Ishikawa (cell line): ENCODE results near the gene CLCA2.

Source experiments
- CEBPB ChIP-seq: IDR thresholded peaks from 2 replicates; pipeline ENCODE4 v1.6.1; 2012
- CREB1 ChIP-seq: IDR thresholded peaks from 2 replicates; pipeline ENCODE4 v1.6.1; 2012; ENCODE audit warnings: low read depth
- EP300 ChIP-seq: IDR thresholded peaks from 2 replicates; pipeline ENCODE4 v1.6.1; 2012; ENCODE audit warnings: borderline replicate concordance
- FOXM1 ChIP-seq: IDR thresholded peaks from 2 replicates; pipeline ENCODE4 v1.6.1; 2012; ENCODE audit warnings: low read depth, borderline replicate concordance
- MAX ChIP-seq: IDR thresholded peaks from 2 replicates; pipeline ENCODE4 v1.6.1; 2012
- NFIC ChIP-seq: IDR thresholded peaks from 2 replicates; pipeline ENCODE4 v1.6.1; 2012
- RAD21 ChIP-seq: IDR thresholded peaks from 2 replicates; pipeline ENCODE4 v1.6.1; 2012; ENCODE audit warnings: low read depth
- REST ChIP-seq: IDR thresholded peaks from 2 replicates; pipeline ENCODE4 v1.6.1; 2012; ENCODE audit warnings: low read depth, mild to moderate bottlenecking
- TAF1 ChIP-seq: IDR thresholded peaks from 2 replicates; pipeline ENCODE4 v1.6.1; 2012; ENCODE audit warnings: low read depth, mild to moderate bottlenecking
- TCF12 ChIP-seq: IDR thresholded peaks from 2 replicates; pipeline ENCODE4 v1.6.1; 2012; ENCODE audit warnings: low read depth
- TEAD4 ChIP-seq: IDR thresholded peaks from 2 replicates; pipeline ENCODE4 v1.6.1; 2012
- ZBTB7A ChIP-seq: IDR thresholded peaks from 2 replicates; pipeline ENCODE4 v1.6.1; 2012; ENCODE audit warnings: low read depth

GRCh38 chr1:86472152-86472551 is 48.2 kb downstream of the CLCA2 start:
- TF ChIP-seq EP300 (no peak), RAD21 (no peak), MAX (no peak), REST (no peak), TAF1 (no peak), ZBTB7A (no peak), FOXM1 (no peak), TCF12 (no peak), NFIC (no peak), CREB1 (no peak), CEBPB (no peak), TEAD4 (no peak)
